Fibroblast of lung (primary cell): ENCODE results near the gene FANCI. TPM values are rescaled to one million over a fixed set of nuclear protein-coding genes. Genes with fewer than 3 reads are reported as not detected.

Experiments
- DNase-seq, 2 donors: peaks; one replicate each; pipeline versions ENCODE4 v3.0.0 to v3.0.0-alpha.2; 2010; ENCODE audit warnings: low read depth in 2 of 2
- H2AFZ ChIP-seq: 2 replicates; pipeline ENCODE4 v1.5.1; 2012; ENCODE audit warnings: low read length, control low read depth, inconsistent platforms
- H3K27ac ChIP-seq: 2 replicates; pipeline ENCODE4 v1.5.1; 2011; ENCODE audit warnings: low read length, control low read depth; ENCODE audit not compliant: insufficient read depth
- H3K27me3 ChIP-seq: 2 replicates; pipeline ENCODE4 v1.5.1; 2011; ENCODE audit warnings: mild to moderate bottlenecking, low read length; ENCODE audit not compliant: control insufficient read depth, insufficient read depth
- H3K36me3 ChIP-seq: 2 replicates; pipeline ENCODE4 v1.5.1; 2011; ENCODE audit warnings: low read length; ENCODE audit not compliant: control insufficient read depth, insufficient read depth
- H3K4me1 ChIP-seq: 2 replicates; pipeline ENCODE4 v1.5.1; 2011; ENCODE audit warnings: low read length; ENCODE audit not compliant: control insufficient read depth, insufficient read depth; ENCODE audit errors: extremely low read depth
- H3K4me2 ChIP-seq: 2 replicates; pipeline ENCODE4 v1.5.1; 2011; ENCODE audit warnings: low read length, control low read depth; ENCODE audit not compliant: insufficient read depth; ENCODE audit errors: extremely low read depth
- H3K4me3 ChIP-seq, 4 experiments: fragments of 200-600 bp in 1 of 4; sonication (generic) in 1 of 4; replicated peaks in 1 of 4; 2 replicates each; pipeline ENCODE4 v1.5.1; 2011 to 2016; ENCODE audit warnings: low read length in 4 of 4, low read depth in 3 of 4, mild to moderate bottlenecking in 3 of 4, control low read depth in 2 of 4, inconsistent platforms in 1 of 4, mixed read lengths in 1 of 4; ENCODE audit not compliant: insufficient read depth in 1 of 4; ENCODE audit errors: control extremely low read depth in 1 of 4
- H3K79me2 ChIP-seq: 2 replicates; pipeline ENCODE4 v1.5.1; 2012; ENCODE audit warnings: mild to moderate bottlenecking, low read length, inconsistent platforms; ENCODE audit not compliant: control insufficient read depth, insufficient read depth
- H3K9ac ChIP-seq: 2 replicates; pipeline ENCODE4 v1.5.1; 2011; ENCODE audit warnings: mild to moderate bottlenecking, low read length, control low read depth; ENCODE audit not compliant: insufficient read depth
- H3K9me3 ChIP-seq: 2 replicates; pipeline ENCODE4 v1.5.1; 2012; ENCODE audit warnings: low read depth, low read length; ENCODE audit not compliant: control insufficient read depth, insufficient read depth
- H4K20me1 ChIP-seq: 2 replicates; pipeline ENCODE4 v1.5.1; 2011; ENCODE audit warnings: low read length; ENCODE audit not compliant: control insufficient read depth, insufficient read depth; ENCODE audit errors: extremely low read depth
- CTCF ChIP-seq, 2 donors: IDR thresholded peaks in 1 of 2; conservative IDR thresholded peaks in 1 of 2; 1 replicate in 1 of 2; 2 replicates in 1 of 2; pipeline ENCODE4 v1.5.1; 2011 to 2012; ENCODE audit warnings: low read length in 2 of 2, control low read depth in 1 of 2, inconsistent platforms in 1 of 2, low read depth in 1 of 2, mild to moderate bottlenecking in 1 of 2
- EZH2 ChIP-seq: IDR thresholded peaks from 2 replicates; pipeline ENCODE4 v1.5.1; 2012; ENCODE audit warnings: low read length, control low read depth, mild to moderate bottlenecking; ENCODE audit errors: missing control alignments
- polyA plus RNA-seq, 2 donors: library from polyadenylated mRNA; depleted of rRNA in 1 of 2; stranded (reverse) in 1 of 2; unstranded in 1 of 2; fragments of >200 nt; gene quantifications; 2 replicates each; pipeline ENCODE4 v1.2.1, GENCODE V29; 2011 to 2012; ENCODE audit warnings: missing spikeins in 1 of 2
- total RNA-seq: library from RNA; depleted of rRNA; stranded (reverse); fragments of >200 nt; gene quantifications from 2 replicates; pipeline ENCODE4 v1.2.1, GENCODE V29; 2014

The FANCI gene
- total and polyA plus RNA-seq, 2 donors (not counting 1 experiment from before 2014, with no cell fraction given), result 12.6 to 13.4 TPM

GRCh38 chr15:89329329-89330084 is 85.7 kb downstream of the FANCI start:
- TF ChIP-seq CTCF (conservative IDR thresholded peaks at IDR 0.05 in 1 of 2, IDR thresholded peaks at IDR 0.05 in 1 of 2; ENCODE audit: low read depth in 1 of 2, low read length in 2 of 2) (no peak), EZH2 (no peak)
- H3K9ac ChIP-seq, result no peak overlapping the region
- H3K27me3 ChIP-seq, result no peaks in the 10 kb centered on the region
- no peak for DNase-seq
- no peaks in the 10 kb centered on the region for H4K20me1 ChIP-seq
- H3K4me3 ChIP-seq, result no peak overlapping the region
- H3K27ac ChIP-seq, result no peak overlapping the region
- H3K79me2 ChIP-seq, result peaks cover 55% of the 10 kb centered on the region
- H3K4me2 ChIP-seq, result no peak overlapping the region
- no peaks in the 10 kb centered on the region for H3K9me3 ChIP-seq
- no peak overlapping the region for H2AFZ ChIP-seq
- H3K36me3 ChIP-seq, result peaks cover 56% of the 10 kb centered on the region
- peaks cover 10% of the 10 kb centered on the region for H3K4me1 ChIP-seq

- peaks cover 55% of the 10 kb centered on the region for H3K79me2 ChIP-seq
- H3K36me3 ChIP-seq, result peaks cover 56% of the 10 kb centered on the region
- no peak overlapping the region for H3K4me3 ChIP-seq
- H3K27ac ChIP-seq, result no peak overlapping the region
- H3K27me3 ChIP-seq, result no peaks in the 10 kb centered on the region
- H3K9ac ChIP-seq, result no peak overlapping the region
- H3K4me2 ChIP-seq, result no peak overlapping the region
- TF ChIP-seq CTCF (conservative IDR thresholded peaks at IDR 0.05 in 1 of 2, IDR thresholded peaks at IDR 0.05 in 1 of 2; ENCODE audit: low read depth in 1 of 2, low read length in 2 of 2), result no peak
- TF ChIP-seq EZH2, result no peak
- H3K4me1 ChIP-seq, result peaks cover 10% of the 10 kb centered on the region
- no peak for DNase-seq
- H3K9me3 ChIP-seq, result no peaks in the 10 kb centered on the region
- no peak overlapping the region for H2AFZ ChIP-seq
- no peaks in the 10 kb centered on the region for H4K20me1 ChIP-seq
These were observed 86.3 kb downstream of the FANCI start for GRCh38 chr15:89330119-89330518.

- Histone ChIP-seq H3K9ac (no peak overlapping the region), H3K27me3 (no peaks in the 10 kb centered on the region), H3K27ac (no peak overlapping the region), H2AFZ (no peak overlapping the region), H4K20me1 (no peaks in the 10 kb centered on the region), H3K79me2 (peaks cover 55% of the 10 kb centered on the region), H3K36me3 (peaks cover 50% of the 10 kb centered on the region), H3K4me3 (no peak overlapping the region), H3K9me3 (no peaks in the 10 kb centered on the region), H3K4me2 (peak overlapping the region; percentile 1), H3K4me1 (peaks cover 10% of the 10 kb centered on the region)
- no peak for DNase-seq
- TF ChIP-seq EZH2, result no peak
- TF ChIP-seq CTCF (conservative IDR thresholded peaks at IDR 0.05 in 1 of 2, IDR thresholded peaks at IDR 0.05 in 1 of 2; ENCODE audit: low read depth in 1 of 2, low read length in 2 of 2), result no peak
These were observed 87.3 kb downstream of the FANCI start for GRCh38 chr15:89330881-89331595.
